K562 (cell line): ENCODE results near the gene ATXN7. TPM values are rescaled to one million over a fixed set of nuclear protein-coding genes. Genes with fewer than 3 reads are reported as not detected.
A peak's percentile ranks its signal among the peaks of the same experiment; 100 is the strongest.

Experiments
- ARID1B ChIP-seq: fragments of 450-650 bp; IDR thresholded peaks from 2 replicates; pipeline ENCODE4 v1.6.1; 2016; ENCODE audit warnings: antibody characterized with exemption, mild to moderate bottlenecking, inconsistent platforms
- CBFA2T3 ChIP-seq: fragments of 450-650 bp; IDR thresholded peaks from 2 replicates; pipeline ENCODE4 v1.6.1; 2017
- CEBPB ChIP-seq: fragments of 450-650 bp; IDR thresholded peaks from 2 replicates; pipeline ENCODE4 v1.6.1; 2016; ENCODE audit warnings: missing genetic modification characterization, missing compliant biosample characterization
- E2F3 ChIP-seq: fragments of 250-450 bp; sonication (Bioruptor Pico); IDR thresholded peaks from 2 replicates; pipeline ENCODE4 v1.4.0; 2020; ENCODE audit warnings: mild to moderate bottlenecking
- EP300 ChIP-seq: IDR thresholded peaks from 2 replicates; pipeline ENCODE4 v1.6.1; 2012; ENCODE audit warnings: low read length, improper control_type of control experiment
- EP400 ChIP-seq: fragments of 450-650 bp; IDR thresholded peaks from 2 replicates; pipeline ENCODE4 v1.6.1; 2017; ENCODE audit warnings: antibody characterized with exemption, mild to moderate bottlenecking, moderate library complexity
- KAT7 ChIP-seq: sonication (generic); formaldehyde crosslinking; IDR thresholded peaks from 2 replicates; pipeline ENCODE4 v1.8.0; 2022; ENCODE audit warnings: missing genetic modification reagents, mild to moderate bottlenecking, borderline replicate concordance
- LEF1 ChIP-seq: fragments of 450-650 bp; IDR thresholded peaks from 2 replicates; pipeline ENCODE4 v1.6.1; 2016; ENCODE audit warnings: mild to moderate bottlenecking
- MCM3 ChIP-seq: fragments of 450-650 bp; IDR thresholded peaks from 2 replicates; pipeline ENCODE4 v1.6.1; 2016
- MEIS2 ChIP-seq: fragments of 450-650 bp; IDR thresholded peaks from 2 replicates; pipeline ENCODE4 v1.6.1; 2014; ENCODE audit warnings: mild to moderate bottlenecking; ENCODE audit not compliant: partially characterized antibody
- MYNN ChIP-seq, 2 experiments: sonication (generic); formaldehyde crosslinking in 1 of 2; IDR thresholded peaks; 2 replicates each; pipeline versions ENCODE4 v1.5.0 to v1.6.1; 2016 to 2020; ENCODE audit warnings: antibody characterized with exemption in 1 of 2, missing genetic modification reagents in 1 of 2
- NRF1 ChIP-seq, 2 experiments: fragments of 450-650 bp; IDR thresholded peaks in 1 of 2; conservative IDR thresholded peaks in 1 of 2; 2 replicates each; pipeline ENCODE4 v1.6.1; 2014; ENCODE audit warnings: mild to moderate bottlenecking in 2 of 2
- USF2 ChIP-seq: sonication (generic); formaldehyde crosslinking; IDR thresholded peaks from 2 replicates; pipeline ENCODE4 v1.5.0; 2020; ENCODE audit warnings: missing genetic modification reagents
- ZNF316 ChIP-seq: fragments of 450-650 bp; IDR thresholded peaks from 2 replicates; pipeline ENCODE4 v1.6.1; 2016
- ZNF384 ChIP-seq: IDR thresholded peaks from 2 replicates; pipeline ENCODE4 v1.6.1; 2012; ENCODE audit warnings: low read depth, low read length, improper control_type of control experiment
- polyA plus RNA-seq, 8 experiments: library from polyadenylated mRNA; depleted of rRNA in 4 of 8; stranded (reverse) in 5 of 8; unstranded in 3 of 8; fragments of >200 nt; fragmentation: Nextera tagmentation in 2 of 8; fragmentation: Illumina TruSeq in 1 of 8; extraction: Ambion mirVana in 2 of 8; extraction: Trizol in 1 of 8; gene quantifications; 2 replicates each; pipeline versions ENCODE4 v1.2.1 to v1.2.3, GENCODE V29; 2011 to 2014; ENCODE audit warnings: inconsistent platforms in 1 of 8, missing spikeins in 1 of 8
- total RNA-seq, 7 experiments: library from RNA; depleted of rRNA in 6 of 7; stranded (reverse); fragments of >200 nt in 6 of 7; fragmentation: Illumina TruSeq in 2 of 7; extraction: Trizol in 2 of 7; gene quantifications; 2 replicates each; pipeline versions ENCODE4 v1.2.1 to v1.2.3, GENCODE V29; 2011 to 2021; ENCODE audit warnings: low replicate concordance in 1 of 7
- TF ChIP-seq, protein P1 (sequence below), 2 experiments: fragments of 450-650 bp in 1 of 2; sonication (generic) in 1 of 2; formaldehyde crosslinking in 1 of 2; IDR thresholded peaks in 1 of 2; conservative IDR thresholded peaks in 1 of 2; 2 replicates each; pipeline versions ENCODE4 v1.6.1 to v1.8.1; 2016 to 2023; ENCODE audit warnings: mild to moderate bottlenecking in 2 of 2, moderate library complexity in 2 of 2, inconsistent platforms in 1 of 2, missing genetic modification reagents in 1 of 2
- TF ChIP-seq, protein P2 (sequence below): fragments of 450-650 bp; formaldehyde crosslinking; IDR thresholded peaks from 2 replicates; pipeline ENCODE4 v1.4.0; 2020; ENCODE audit warnings: mild to moderate bottlenecking, moderate library complexity
- TF ChIP-seq, protein P3 (sequence below): fragments of 250-450 bp; sonication (Bioruptor Pico); IDR thresholded peaks from 2 replicates; pipeline ENCODE4 v1.8.0; 2022; ENCODE audit warnings: inconsistent platforms, mild to moderate bottlenecking, moderate library complexity, borderline replicate concordance
- TF ChIP-seq, protein P4 (sequence below), 2 experiments: fragments of 450-650 bp in 1 of 2; sonication (generic) in 1 of 2; formaldehyde crosslinking; conservative IDR thresholded peaks; 2 replicates each; pipeline versions ENCODE4 v1.4.0 to v1.8.1; 2020 to 2022; ENCODE audit warnings: mild to moderate bottlenecking in 1 of 2, missing genetic modification reagents in 1 of 2
- TF ChIP-seq, protein P5 (sequence below): fragments of 450-650 bp; IDR thresholded peaks from 2 replicates; pipeline ENCODE4 v1.6.1; 2016; ENCODE audit warnings: mild to moderate bottlenecking

The ATXN7 gene
- total and polyA plus RNA-seq, 9 of the 15 experiments (the other 6 are each of a cell fraction or from before 2014, with no cell fraction given), result 0.41 to 9.2 (median 6.7) TPM

GRCh38 chr3:63967675-63968611 lies 104.3 kb downstream of the ATXN7 start (continued):
- TF ChIP-seq KAT7 (CRISPR knock-in tag), result no peak
- TF ChIP-seq CEBPB (tag), result no peak
- TF ChIP-seq USF2, result no peak
- TF ChIP-seq, protein P1, sequence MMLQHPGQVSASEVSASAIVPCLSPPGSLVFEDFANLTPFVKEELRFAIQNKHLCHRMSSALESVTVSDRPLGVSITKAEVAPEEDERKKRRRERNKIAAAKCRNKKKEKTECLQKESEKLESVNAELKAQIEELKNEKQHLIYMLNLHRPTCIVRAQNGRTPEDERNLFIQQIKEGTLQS (IDR thresholded peaks at IDR 0.05), result 0 out of 2 replicates have a peak, but pooled peaks have one; percentile 29
- TF ChIP-seq, protein P1 (CRISPR knock-in tag; conservative IDR thresholded peaks at IDR 0.05), result no peak
- TF ChIP-seq NRF1 (conservative IDR thresholded peaks at IDR 0.05 in 1 of 2, IDR thresholded peaks at IDR 0.05 in 1 of 2), result peak; percentile 73 to 78
- no peak for TF ChIP-seq MCM3
- TF ChIP-seq, protein P2, sequence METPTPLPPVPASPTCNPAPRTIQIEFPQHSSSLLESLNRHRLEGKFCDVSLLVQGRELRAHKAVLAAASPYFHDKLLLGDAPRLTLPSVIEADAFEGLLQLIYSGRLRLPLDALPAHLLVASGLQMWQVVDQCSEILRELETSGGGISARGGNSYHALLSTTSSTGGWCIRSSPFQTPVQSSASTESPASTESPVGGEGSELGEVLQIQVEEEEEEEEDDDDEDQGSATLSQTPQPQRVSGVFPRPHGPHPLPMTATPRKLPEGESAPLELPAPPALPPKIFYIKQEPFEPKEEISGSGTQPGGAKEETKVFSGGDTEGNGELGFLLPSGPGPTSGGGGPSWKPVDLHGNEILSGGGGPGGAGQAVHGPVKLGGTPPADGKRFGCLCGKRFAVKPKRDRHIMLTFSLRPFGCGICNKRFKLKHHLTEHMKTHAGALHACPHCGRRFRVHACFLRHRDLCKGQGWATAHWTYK, result peak; percentile 14; the same call in 1 of the 2 replicates
- no peak for TF ChIP-seq LEF1
- TF ChIP-seq MEIS2, result peak; percentile 6
- no peak for TF ChIP-seq E2F3 (CRISPR knock-in tag)
- no peak for TF ChIP-seq MYNN (IDR thresholded peaks at IDR 0.05)
- TF ChIP-seq MYNN (CRISPR knock-in tag; IDR thresholded peaks at IDR 0.05), result no peak
- TF ChIP-seq, protein P3, sequence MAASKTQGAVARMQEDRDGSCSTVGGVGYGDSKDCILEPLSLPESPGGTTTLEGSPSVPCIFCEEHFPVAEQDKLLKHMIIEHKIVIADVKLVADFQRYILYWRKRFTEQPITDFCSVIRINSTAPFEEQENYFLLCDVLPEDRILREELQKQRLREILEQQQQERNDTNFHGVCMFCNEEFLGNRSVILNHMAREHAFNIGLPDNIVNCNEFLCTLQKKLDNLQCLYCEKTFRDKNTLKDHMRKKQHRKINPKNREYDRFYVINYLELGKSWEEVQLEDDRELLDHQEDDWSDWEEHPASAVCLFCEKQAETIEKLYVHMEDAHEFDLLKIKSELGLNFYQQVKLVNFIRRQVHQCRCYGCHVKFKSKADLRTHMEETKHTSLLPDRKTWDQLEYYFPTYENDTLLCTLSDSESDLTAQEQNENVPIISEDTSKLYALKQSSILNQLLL (CRISPR knock-in tag), result no peak
- no peak for TF ChIP-seq ZNF384
- no peak for TF ChIP-seq EP400
- peak; percentile 38; the same call in 1 of the 2 replicates for TF ChIP-seq ZNF316
- peak; percentile 13; the same call in 1 of the 2 replicates for TF ChIP-seq CBFA2T3
- 0 out of 2 replicates have a peak, but pooled peaks have one; percentile 13 for TF ChIP-seq ARID1B
- TF ChIP-seq, protein P4, sequence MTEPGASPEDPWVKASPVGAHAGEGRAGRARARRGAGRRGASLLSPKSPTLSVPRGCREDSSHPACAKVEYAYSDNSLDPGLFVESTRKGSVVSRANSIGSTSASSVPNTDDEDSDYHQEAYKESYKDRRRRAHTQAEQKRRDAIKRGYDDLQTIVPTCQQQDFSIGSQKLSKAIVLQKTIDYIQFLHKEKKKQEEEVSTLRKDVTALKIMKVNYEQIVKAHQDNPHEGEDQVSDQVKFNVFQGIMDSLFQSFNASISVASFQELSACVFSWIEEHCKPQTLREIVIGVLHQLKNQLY (CRISPR knock-in tag; conservative IDR thresholded peaks at IDR 0.05), result no peak
- peak; percentile 3; the same call in 1 of the 2 replicates for TF ChIP-seq EP300
- TF ChIP-seq, protein P5, sequence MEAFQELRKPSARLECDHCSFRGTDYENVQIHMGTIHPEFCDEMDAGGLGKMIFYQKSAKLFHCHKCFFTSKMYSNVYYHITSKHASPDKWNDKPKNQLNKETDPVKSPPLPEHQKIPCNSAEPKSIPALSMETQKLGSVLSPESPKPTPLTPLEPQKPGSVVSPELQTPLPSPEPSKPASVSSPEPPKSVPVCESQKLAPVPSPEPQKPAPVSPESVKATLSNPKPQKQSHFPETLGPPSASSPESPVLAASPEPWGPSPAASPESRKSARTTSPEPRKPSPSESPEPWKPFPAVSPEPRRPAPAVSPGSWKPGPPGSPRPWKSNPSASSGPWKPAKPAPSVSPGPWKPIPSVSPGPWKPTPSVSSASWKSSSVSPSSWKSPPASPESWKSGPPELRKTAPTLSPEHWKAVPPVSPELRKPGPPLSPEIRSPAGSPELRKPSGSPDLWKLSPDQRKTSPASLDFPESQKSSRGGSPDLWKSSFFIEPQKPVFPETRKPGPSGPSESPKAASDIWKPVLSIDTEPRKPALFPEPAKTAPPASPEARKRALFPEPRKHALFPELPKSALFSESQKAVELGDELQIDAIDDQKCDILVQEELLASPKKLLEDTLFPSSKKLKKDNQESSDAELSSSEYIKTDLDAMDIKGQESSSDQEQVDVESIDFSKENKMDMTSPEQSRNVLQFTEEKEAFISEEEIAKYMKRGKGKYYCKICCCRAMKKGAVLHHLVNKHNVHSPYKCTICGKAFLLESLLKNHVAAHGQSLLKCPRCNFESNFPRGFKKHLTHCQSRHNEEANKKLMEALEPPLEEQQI, result no peak
